Panc1 (cell line): ENCODE measurements around the gene LPP. TPM values are rescaled to one million over a fixed set of nuclear protein-coding genes. Genes with fewer than 3 reads are reported as not detected.
"Not testable (repeated sequence)": the region's sequence is repeated elsewhere in the genome, so short reads cannot be mapped to it uniquely, and the experiment has no call there.

Experiments
- ATAC-seq: fragments of 200-7000 bp; cut with Tn5 transposase; 2 replicates; pipeline ENCODE4 v1.9.1; 2020; ENCODE audit warnings: mild to moderate bottlenecking, moderate library complexity
- BruUV-seq: library from RNA; stranded (reverse); fragments of 400-500 nt; replicated peaks from 2 replicates; lab custom pipeline; 2021; lab: Mats Ljungman, UMichigan
- CTCF ChIA-PET: fragments of 300-600 bp; sonication (Branson Sonifier 250); formaldehyde crosslinking; loops from one replicate; lab custom pipeline; 2022; ENCODE audit warnings: antibody characterized with exemption; lab: Charles Lee
- POLR2A ChIA-PET: fragments of 300-600 bp; sonication (Branson Sonifier 250); formaldehyde crosslinking; loops from one replicate; lab custom pipeline; 2022; ENCODE audit warnings: antibody characterized with exemption; lab: Charles Lee
- DNase-seq: peaks from one replicate; pipeline ENCODE4 v3.0.0-alpha.2; 2010; ENCODE audit warnings: low read depth, low spot score
- H3K27ac ChIP-seq: 2 replicates; pipeline ENCODE4 v1.5.1; 2011; ENCODE audit warnings: mild to moderate bottlenecking, low read length, inconsistent platforms
- H3K27me3 ChIP-seq: fragments of 200-500 bp; sonication (Bioruptor generic); 2 replicates; pipeline ENCODE4 v1.6.0; 2014; ENCODE audit warnings: low read length, inconsistent platforms; ENCODE audit not compliant: control insufficient read depth, insufficient read depth
- H3K36me3 ChIP-seq: fragments of 200-500 bp; sonication (Bioruptor generic); 2 replicates; pipeline ENCODE4 v1.5.1; 2014; ENCODE audit warnings: inconsistent platforms, mild to moderate bottlenecking, low read length, moderate library complexity; ENCODE audit not compliant: control insufficient read depth, insufficient read depth
- H3K4me1 ChIP-seq: 2 replicates; pipeline ENCODE4 v1.5.1; 2011; ENCODE audit warnings: inconsistent platforms, mild to moderate bottlenecking, low read length, moderate library complexity; ENCODE audit not compliant: control insufficient read depth, insufficient read depth
- H3K4me3 ChIP-seq, 2 experiments: 2 replicates each; pipeline ENCODE4 v1.5.1; 2011 to 2012; ENCODE audit warnings: low read depth in 2 of 2, low read length in 2 of 2, mild to moderate bottlenecking in 2 of 2, inconsistent platforms in 1 of 2, moderate library complexity in 1 of 2
- H3K9me3 ChIP-seq: fragments of 200-500 bp; sonication (Bioruptor generic); 2 replicates; pipeline ENCODE4 v1.5.1; 2014; ENCODE audit warnings: low read depth, mild to moderate bottlenecking, inconsistent platforms, low read length, moderate library complexity; ENCODE audit not compliant: control insufficient read depth, insufficient read depth
- POLR2AphosphoS5 ChIP-seq: IDR thresholded peaks from 2 replicates; pipeline ENCODE4 v1.6.1; 2012; ENCODE audit warnings: mild to moderate bottlenecking, low read depth, low read length, moderate library complexity
- SIN3A ChIP-seq: IDR thresholded peaks from 2 replicates; pipeline ENCODE4 v1.6.1; 2012; ENCODE audit warnings: low read depth, mild to moderate bottlenecking, low read length, moderate library complexity, borderline replicate concordance; ENCODE audit not compliant: insufficient read depth
- TCF7L2 ChIP-seq: IDR thresholded peaks from 2 replicates; pipeline ENCODE4 v1.6.1; 2011; ENCODE audit warnings: mild to moderate bottlenecking, low read depth, low read length, inconsistent platforms
- in situ Hi-C: cut with HindIII; loops from 2 replicates; pipeline ENCODE4 v1.10.0; 2016; ENCODE audit warnings: low sequenced_read_pairs, low pct_unique_long_range_greater_than_20kb
- intact Hi-C: fragments of 100-400 bp; cut with micrococcal nuclease; formaldehyde crosslinking; loops from one replicate; pipeline ENCODE4 v1.10.0; 2022; ENCODE audit not compliant: unreplicated experiment
- total RNA-seq: library from RNA; stranded (reverse); gene quantifications from one replicate; pipeline ENCODE4 v1.2.1, GENCODE V29; 2021; ENCODE audit not compliant: unreplicated experiment
- TF ChIP-seq, protein P1 (sequence below): fragments of 450-650 bp; IDR thresholded peaks from 2 replicates; pipeline ENCODE4 v1.5.1; 2017; ENCODE audit warnings: mild to moderate bottlenecking
- TF ChIP-seq, protein P2 (sequence below), 2 experiments: IDR thresholded peaks; 2 replicates each; pipeline ENCODE4 v1.6.1; 2011 to 2012; ENCODE audit warnings: low read depth in 2 of 2, control low read depth in 1 of 2, low read length in 1 of 2, mild to moderate bottlenecking in 1 of 2, moderate library complexity in 1 of 2; ENCODE audit not compliant: insufficient read depth in 1 of 2

The LPP gene
- total RNA-seq, 1 experiment from 2014 or later, result 90.0 TPM

DNA sequence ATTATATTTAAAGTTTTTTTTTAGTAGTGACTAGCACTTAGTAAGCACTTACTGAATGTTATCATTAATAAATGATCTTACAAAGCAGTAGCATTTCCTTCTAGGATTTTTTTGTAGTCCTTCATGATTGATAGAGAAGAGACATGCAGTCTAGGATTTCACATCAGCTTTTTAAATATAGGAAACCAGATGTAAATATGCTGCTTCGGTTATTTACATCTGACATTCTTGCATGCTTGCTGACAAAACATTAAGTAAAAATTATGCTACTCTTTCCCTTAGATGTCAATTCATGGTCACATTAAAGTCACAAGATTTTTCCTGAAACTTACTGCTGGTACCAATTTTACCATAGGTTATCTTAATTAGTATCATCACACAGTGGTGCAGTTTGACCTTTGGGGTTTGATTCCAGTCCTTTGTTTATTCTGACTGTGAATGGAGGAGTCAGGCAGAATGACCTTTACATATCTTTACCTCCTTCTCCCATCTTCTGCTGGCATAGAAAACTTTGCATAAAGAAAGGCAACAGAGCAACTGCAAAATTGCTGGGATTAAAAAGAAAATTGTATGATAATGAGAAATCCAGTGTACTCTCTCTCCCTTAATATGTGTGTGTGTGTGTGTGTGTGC lies 286.5 kb downstream of the LPP start:
- no peak overlapping the region for H3K27ac ChIP-seq
- H3K36me3 ChIP-seq, result no peaks in the 10 kb centered on the region
- ChIA-PET CTCF (no interaction called here), POLR2A (no interaction called here)
- H3K9me3 ChIP-seq, result no peaks in the 10 kb centered on the region
- in situ Hi-C loops, result no loop called here
- intact Hi-C loops, result no loop called here
- H3K4me3 ChIP-seq, result no peak overlapping the region
- ATAC-seq, result no peak
- TF ChIP-seq SIN3A, result no peak
- TF ChIP-seq, protein P1, sequence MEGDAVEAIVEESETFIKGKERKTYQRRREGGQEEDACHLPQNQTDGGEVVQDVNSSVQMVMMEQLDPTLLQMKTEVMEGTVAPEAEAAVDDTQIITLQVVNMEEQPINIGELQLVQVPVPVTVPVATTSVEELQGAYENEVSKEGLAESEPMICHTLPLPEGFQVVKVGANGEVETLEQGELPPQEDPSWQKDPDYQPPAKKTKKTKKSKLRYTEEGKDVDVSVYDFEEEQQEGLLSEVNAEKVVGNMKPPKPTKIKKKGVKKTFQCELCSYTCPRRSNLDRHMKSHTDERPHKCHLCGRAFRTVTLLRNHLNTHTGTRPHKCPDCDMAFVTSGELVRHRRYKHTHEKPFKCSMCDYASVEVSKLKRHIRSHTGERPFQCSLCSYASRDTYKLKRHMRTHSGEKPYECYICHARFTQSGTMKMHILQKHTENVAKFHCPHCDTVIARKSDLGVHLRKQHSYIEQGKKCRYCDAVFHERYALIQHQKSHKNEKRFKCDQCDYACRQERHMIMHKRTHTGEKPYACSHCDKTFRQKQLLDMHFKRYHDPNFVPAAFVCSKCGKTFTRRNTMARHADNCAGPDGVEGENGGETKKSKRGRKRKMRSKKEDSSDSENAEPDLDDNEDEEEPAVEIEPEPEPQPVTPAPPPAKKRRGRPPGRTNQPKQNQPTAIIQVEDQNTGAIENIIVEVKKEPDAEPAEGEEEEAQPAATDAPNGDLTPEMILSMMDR, result no peak
- no peak for TF ChIP-seq POLR2AphosphoS5
- no peak for TF ChIP-seq TCF7L2
- TF ChIP-seq, protein P2, sequence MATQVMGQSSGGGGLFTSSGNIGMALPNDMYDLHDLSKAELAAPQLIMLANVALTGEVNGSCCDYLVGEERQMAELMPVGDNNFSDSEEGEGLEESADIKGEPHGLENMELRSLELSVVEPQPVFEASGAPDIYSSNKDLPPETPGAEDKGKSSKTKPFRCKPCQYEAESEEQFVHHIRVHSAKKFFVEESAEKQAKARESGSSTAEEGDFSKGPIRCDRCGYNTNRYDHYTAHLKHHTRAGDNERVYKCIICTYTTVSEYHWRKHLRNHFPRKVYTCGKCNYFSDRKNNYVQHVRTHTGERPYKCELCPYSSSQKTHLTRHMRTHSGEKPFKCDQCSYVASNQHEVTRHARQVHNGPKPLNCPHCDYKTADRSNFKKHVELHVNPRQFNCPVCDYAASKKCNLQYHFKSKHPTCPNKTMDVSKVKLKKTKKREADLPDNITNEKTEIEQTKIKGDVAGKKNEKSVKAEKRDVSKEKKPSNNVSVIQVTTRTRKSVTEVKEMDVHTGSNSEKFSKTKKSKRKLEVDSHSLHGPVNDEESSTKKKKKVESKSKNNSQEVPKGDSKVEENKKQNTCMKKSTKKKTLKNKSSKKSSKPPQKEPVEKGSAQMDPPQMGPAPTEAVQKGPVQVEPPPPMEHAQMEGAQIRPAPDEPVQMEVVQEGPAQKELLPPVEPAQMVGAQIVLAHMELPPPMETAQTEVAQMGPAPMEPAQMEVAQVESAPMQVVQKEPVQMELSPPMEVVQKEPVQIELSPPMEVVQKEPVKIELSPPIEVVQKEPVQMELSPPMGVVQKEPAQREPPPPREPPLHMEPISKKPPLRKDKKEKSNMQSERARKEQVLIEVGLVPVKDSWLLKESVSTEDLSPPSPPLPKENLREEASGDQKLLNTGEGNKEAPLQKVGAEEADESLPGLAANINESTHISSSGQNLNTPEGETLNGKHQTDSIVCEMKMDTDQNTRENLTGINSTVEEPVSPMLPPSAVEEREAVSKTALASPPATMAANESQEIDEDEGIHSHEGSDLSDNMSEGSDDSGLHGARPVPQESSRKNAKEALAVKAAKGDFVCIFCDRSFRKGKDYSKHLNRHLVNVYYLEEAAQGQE (IDR thresholded peaks at IDR 0.05; ENCODE audit: insufficient read depth in 1 of 2, low read depth in 2 of 2, low read length in 1 of 2), result no peak
- H3K4me1 ChIP-seq, result no peaks in the 10 kb centered on the region
- H3K27me3 ChIP-seq, result no peaks in the 10 kb centered on the region
- no peak for DNase-seq
- no TSS peak for BruUV-seq

DNA sequence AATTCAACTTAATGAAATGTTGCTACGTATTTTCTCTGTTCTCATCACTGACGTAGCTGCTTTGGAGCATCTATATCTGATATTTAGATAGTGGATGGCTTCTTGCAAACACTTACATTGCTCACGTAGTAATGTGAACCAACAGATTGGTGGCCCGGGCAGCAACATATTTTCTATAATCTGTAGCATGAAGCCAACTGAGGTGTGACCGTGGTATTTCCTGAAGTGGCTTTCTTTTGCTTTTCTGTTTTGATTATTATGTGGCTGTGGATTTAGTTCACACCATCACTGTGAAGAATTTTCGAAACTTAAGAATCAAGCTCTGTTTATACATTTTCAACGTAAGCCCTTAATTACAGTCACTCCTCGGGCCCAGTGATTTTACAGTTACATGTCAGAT lies 288.5 kb downstream of the LPP start:
- H3K4me3 ChIP-seq, result no peak overlapping the region
- in situ Hi-C loops (no loop called here), intact Hi-C loops (no loop called here)
- H3K4me1 ChIP-seq, result no peaks in the 10 kb centered on the region
- DNase-seq, result no peak
- ChIA-PET CTCF (no interaction called here), POLR2A (no interaction called here)
- no peaks in the 10 kb centered on the region for H3K9me3 ChIP-seq
- no peak overlapping the region for H3K27ac ChIP-seq
- ATAC-seq, result no peak
- BruUV-seq, result no TSS peak
- TF ChIP-seq, protein P2 (IDR thresholded peaks at IDR 0.05; ENCODE audit: insufficient read depth in 1 of 2, low read depth in 2 of 2, low read length in 1 of 2), result no peak
- TF ChIP-seq, protein P1, result no peak
- TF ChIP-seq SIN3A, result no peak
- TF ChIP-seq TCF7L2, result no peak
- no peak for TF ChIP-seq POLR2AphosphoS5
- no peaks in the 10 kb centered on the region for H3K27me3 ChIP-seq
- no peaks in the 10 kb centered on the region for H3K36me3 ChIP-seq

DNA sequence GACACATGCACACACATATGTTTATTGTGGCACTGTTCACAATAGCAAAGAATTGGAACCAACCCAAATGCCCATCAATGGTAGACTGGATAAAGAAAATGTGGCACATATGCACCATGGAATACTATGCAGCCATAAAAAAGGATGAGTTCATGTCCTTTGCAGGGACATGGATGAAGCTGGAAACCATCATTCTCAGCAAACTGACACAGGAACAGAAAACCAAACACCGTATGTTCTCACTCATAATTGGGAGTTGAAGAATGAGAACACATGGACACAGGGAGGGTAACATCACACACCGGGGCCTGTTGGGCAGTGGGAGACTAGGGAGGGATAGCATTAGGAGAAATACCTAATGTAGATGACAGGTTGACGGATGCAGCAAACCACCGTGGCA lies 291.2 kb downstream of the LPP start:
- H3K4me3 ChIP-seq, H3K36me3 ChIP-seq, H3K27me3 ChIP-seq, H3K9me3 ChIP-seq, ATAC-seq, H3K4me1 ChIP-seq, DNase-seq, in situ Hi-C loops, BruUV-seq, CTCF ChIA-PET, intact Hi-C loops, POLR2A ChIA-PET, H3K27ac ChIP-seq: not testable (repeated sequence)
